OCI-LY7 (cell line): ENCODE measurements around the gene IQGAP1. TPM values are rescaled to one million over a fixed set of nuclear protein-coding genes. Genes with fewer than 3 reads are reported as not detected.

Experiments used
- BruUV-seq: library from RNA; stranded (reverse); fragments of 400-500 nt; replicated peaks from 2 replicates; lab custom pipeline; 2021; lab: Mats Ljungman, UMichigan
- CTCF ChIA-PET: fragments of 300-600 bp; sonication (Branson Sonifier 250); formaldehyde crosslinking; loops from one replicate; lab custom pipeline; 2022; ENCODE audit warnings: antibody characterized with exemption; ENCODE audit not compliant: unreplicated experiment; lab: Charles Lee
- POLR2A ChIA-PET: fragments of 300-600 bp; sonication (Branson Sonifier 250); formaldehyde crosslinking; loops from one replicate; lab custom pipeline; 2022; ENCODE audit warnings: antibody characterized with exemption; lab: Charles Lee
- DNase-seq: peaks from one replicate; pipeline ENCODE4 v3.0.0-alpha.2; 2015; ENCODE audit warnings: low spot score
- H2AFZ ChIP-seq: fragments of 200-600 bp; sonication (generic), shearing (Covaris generic); 2 replicates; pipeline ENCODE4 v1.6.1; 2014; ENCODE audit warnings: mild to moderate bottlenecking, antibody characterized with exemption, low read length, moderate library complexity
- H3K27ac ChIP-seq: fragments of 200-600 bp; sonication (generic); 2 replicates; pipeline ENCODE4 v1.5.1; 2014; ENCODE audit warnings: mixed run types, low read depth, mild to moderate bottlenecking, moderate library complexity, low read length, inconsistent platforms; ENCODE audit not compliant: poor library complexity, severe bottlenecking
- H3K36me3 ChIP-seq: fragments of 200-600 bp; sonication (generic); 2 replicates; pipeline ENCODE4 v1.6.1; 2014; ENCODE audit warnings: mild to moderate bottlenecking, antibody characterized with exemption, low read length, moderate library complexity, mixed read lengths; ENCODE audit not compliant: insufficient read depth
- H3K4me1 ChIP-seq: fragments of 200-600 bp; sonication (generic); 2 replicates; pipeline ENCODE4 v1.5.1; 2014; ENCODE audit warnings: mild to moderate bottlenecking, low read length; ENCODE audit not compliant: insufficient read depth, poor library complexity, severe bottlenecking
- H3K4me2 ChIP-seq: fragments of 200-600 bp; sonication (generic); 2 replicates; pipeline ENCODE4 v1.6.1; 2014; ENCODE audit warnings: mild to moderate bottlenecking, low read length
- H3K4me3 ChIP-seq: fragments of 200-600 bp; sonication (generic); 2 replicates; pipeline ENCODE4 v1.5.1; 2014; ENCODE audit warnings: mild to moderate bottlenecking, low read depth, low read length; ENCODE audit not compliant: poor library complexity, severe bottlenecking
- H3K79me2 ChIP-seq: fragments of 200-600 bp; sonication (generic); 2 replicates; pipeline ENCODE4 v1.6.1; 2016; ENCODE audit warnings: low read depth, mild to moderate bottlenecking, low read length, moderate library complexity, mixed read lengths; ENCODE audit not compliant: insufficient read depth
- H3K9me2 ChIP-seq: fragments of 200-600 bp; sonication (generic); 2 replicates; pipeline ENCODE4 v1.6.1; 2016; ENCODE audit warnings: mild to moderate bottlenecking, low read length, mixed read lengths; ENCODE audit not compliant: insufficient read depth
- H3K9me3 ChIP-seq: fragments of 200-600 bp; sonication (generic); 2 replicates; pipeline ENCODE4 v1.6.1; 2014; ENCODE audit warnings: mild to moderate bottlenecking, mixed run types, low read length, mixed read lengths
- H4K20me1 ChIP-seq: fragments of 200-600 bp; sonication (generic); 2 replicates; pipeline ENCODE4 v1.6.1; 2014; ENCODE audit warnings: mild to moderate bottlenecking, antibody characterized with exemption, low read length, moderate library complexity, mixed read lengths; ENCODE audit not compliant: insufficient read depth
- CTCF ChIP-seq: fragments of 200-600 bp; sonication (generic); conservative IDR thresholded peaks from 2 replicates; pipeline ENCODE4 v1.5.1; 2014; ENCODE audit warnings: mild to moderate bottlenecking, antibody characterized with exemption, low read length, moderate library complexity, mixed read lengths
- EZH2phosphoT487 ChIP-seq: fragments of 200-600 bp; sonication (generic); IDR thresholded peaks from 2 replicates; pipeline ENCODE4 v1.6.1; 2018; ENCODE audit warnings: low read depth, borderline replicate concordance, mild to moderate bottlenecking, mixed run types, antibody characterized with exemption, low read length, moderate library complexity, mixed read lengths
- intact Hi-C: fragments of 100-400 bp; cut with micrococcal nuclease; formaldehyde crosslinking; loops from one replicate; pipeline ENCODE4 v1.10.0; 2022; ENCODE audit not compliant: unreplicated experiment
- total RNA-seq, 2 experiments: library from RNA; depleted of rRNA in 1 of 2; stranded (reverse); fragments of >200 nt in 1 of 2; shearing (Covaris generic) in 1 of 2; gene quantifications; 2 replicates each; pipeline ENCODE4 v1.2.3, GENCODE V29; 2014 to 2022

IQGAP1 gene
- total RNA-seq, 2 experiments from 2014 or later: 98.7 to 114 TPM

DNA sequence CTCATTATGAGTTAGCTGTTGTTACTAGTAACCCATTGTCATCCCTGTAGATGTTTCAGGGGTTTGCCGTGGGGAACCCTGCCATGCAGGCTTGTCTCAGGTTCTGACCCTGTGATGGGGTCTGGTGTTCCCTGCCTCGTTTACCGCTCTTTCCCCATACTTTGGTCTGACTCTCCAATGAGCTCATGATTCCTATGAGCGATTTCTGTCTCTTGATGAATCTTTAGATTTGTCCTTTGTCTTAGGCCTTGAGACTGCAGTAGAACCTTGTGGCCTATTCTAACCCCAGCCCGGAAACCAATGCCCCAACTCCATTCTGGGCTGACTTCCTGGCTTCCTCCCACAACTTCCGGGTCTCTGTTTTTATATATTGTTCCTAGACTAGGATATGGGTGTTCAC lies 11.3 kb upstream of the IQGAP1 start:
- H3K9me2 ChIP-seq: no peaks in the 10 kb centered on the region
- no peaks in the 10 kb centered on the region; the same call in 1 of the 2 replicates for H3K36me3 ChIP-seq
- POLR2A ChIA-PET: interaction anchor here (0.5 to 3.0 kb wide), 4 partner anchors 9 to 124 kb away, joined by 3 to 25 read pairs (median 8); partner anchors contain the start of gene IQGAP1
- CTCF ChIA-PET: no interaction called here
- no peaks in the 10 kb centered on the region for H3K79me2 ChIP-seq
- H4K20me1 ChIP-seq: no peaks in the 10 kb centered on the region
- BruUV-seq: no TSS peak
- H3K9me3 ChIP-seq: peaks cover 35% of the 10 kb centered on the region
- H3K27ac ChIP-seq: no peak overlapping the region
- TF ChIP-seq CTCF (no peak), EZH2phosphoT487 (no peak)
- no peak overlapping the region for H3K4me3 ChIP-seq
- no peak overlapping the region for H3K4me2 ChIP-seq
- H3K4me1 ChIP-seq: peaks cover 10% of the 10 kb centered on the region
- peak overlapping the region; percentile 98 for H2AFZ ChIP-seq
- peak; percentile 33 for DNase-seq
- intact Hi-C loops: no loop called here

- POLR2A ChIA-PET: interaction anchor here (3.0 kb wide), 1 partner anchor 12 kb away, joined by 10 read pairs; no protein-coding TSS in a partner anchor
- DNase-seq: no peak
Observed at GRCh38 chr15:90379263-90379662, 8.8 kb upstream of the IQGAP1 start.

More at GRCh38 chr15:90379263-90379662, 8.8 kb upstream of the IQGAP1 start:
- intact Hi-C loops: no loop called here
- H2AFZ ChIP-seq: no peak overlapping the region
- H3K4me1 ChIP-seq: peaks cover 17% of the 10 kb centered on the region
- no peaks in the 10 kb centered on the region for H3K79me2 ChIP-seq
- peaks cover 35% of the 10 kb centered on the region for H3K9me3 ChIP-seq
- TF ChIP-seq EZH2phosphoT487 (no peak), CTCF (no peak)
- no peaks in the 10 kb centered on the region for H3K9me2 ChIP-seq
- CTCF ChIA-PET: no interaction called here
- H3K4me3 ChIP-seq: no peak overlapping the region
- H3K36me3 ChIP-seq: no peaks in the 10 kb centered on the region; the same call in 1 of the 2 replicates
- no TSS peak for BruUV-seq
- H3K27ac ChIP-seq: no peak overlapping the region
- no peak overlapping the region for H3K4me2 ChIP-seq
- no peaks in the 10 kb centered on the region for H4K20me1 ChIP-seq
